Umbilical cord (tissue), 2 donors: ENCODE data around the gene CST9. TPM values are rescaled to one million over a fixed set of nuclear protein-coding genes. Genes with fewer than 3 reads are reported as not detected.
A peak's percentile ranks its signal among the peaks of the same experiment; 100 is the strongest.
"Not testable (repeated sequence)": the region's sequence is repeated elsewhere in the genome, so short reads cannot be mapped to it uniquely, and the experiment has no call there.

ENCODE experiments used
- DNase-seq: peaks from one replicate; pipeline ENCODE4 v3.0.0-alpha.2; 2015; ENCODE audit warnings: low spot score
- total RNA-seq: library from RNA; depleted of rRNA; stranded (reverse); fragments of >200 nt; gene quantifications from one replicate; pipeline ENCODE4 v1.2.3, GENCODE V29; 2014; ENCODE audit warnings: low replicate concordance; ENCODE audit not compliant: insufficient read depth

CST9 gene
- total RNA-seq, 1 donor from 2014 or later: not detected

- no peak for DNase-seq
Measured at GRCh38 chr20:23624324-23624691, 18.6 kb upstream of the CST9 start.

- DNase-seq: no peak
Measured at GRCh38 chr20:23623666-23624323, 18.1 kb upstream of the CST9 start.

- DNase-seq: peak; percentile 65
Measured at GRCh38 chr20:23622839-23623343, 17.2 kb upstream of the CST9 start.

GRCh38 chr20:23622401-23622800, 16.7 kb upstream of the CST9 start:
- DNase-seq: not testable (repeated sequence)

- DNase-seq: not testable (repeated sequence)
Measured at GRCh38 chr20:23620670-23621386, 15.1 kb upstream of the CST9 start.

GRCh38 chr20:23614163-23614562, 8.4 kb upstream of the CST9 start:
- DNase-seq: no peak

- no peak for DNase-seq
Measured at GRCh38 chr20:23613676-23614075, 8.0 kb upstream of the CST9 start.

- DNase-seq: no peak
Measured at GRCh38 chr20:23612396-23612795, 6.7 kb upstream of the CST9 start.

- no peak for DNase-seq
Measured at GRCh38 chr20:23609486-23610109, 3.9 kb upstream of the CST9 start.

GRCh38 chr20:23608251-23608846, 2.6 kb upstream of the CST9 start:
- no peak for DNase-seq

GRCh38 chr20:23607497-23608245, 2.0 kb upstream of the CST9 start:
- DNase-seq: no peak

GRCh38 chr20:23606652-23607049, 934 bp upstream of the CST9 start:
- DNase-seq: peak; percentile 81

GRCh38 chr20:23604306-23604705, 1.4 kb downstream of the CST9 start:
- DNase-seq: peak; percentile 83

- DNase-seq: no peak
Measured at GRCh38 chr20:23603321-23603720, 2.4 kb downstream of the CST9 start.

GRCh38 chr20:23602699-23603098, 3.0 kb downstream of the CST9 start:
- DNase-seq: no peak

GRCh38 chr20:23602241-23602640, 3.5 kb downstream of the CST9 start:
- no peak for DNase-seq

GRCh38 chr20:23601715-23602114, 4.0 kb downstream of the CST9 start:
- no peak for DNase-seq

GRCh38 chr20:23598481-23598880, 7.2 kb downstream of the CST9 start:
- no peak for DNase-seq

- peak; percentile 84 for DNase-seq
Measured at GRCh38 chr20:23596579-23597250, 9.0 kb downstream of the CST9 start.

- DNase-seq: no peak
Measured at GRCh38 chr20:23595941-23596340, 9.8 kb downstream of the CST9 start.
